ENCODE measurements around the gene SOWAHC. TPM values are rescaled to one million over a fixed set of nuclear protein-coding genes. Genes with fewer than 3 reads are reported as not detected.

The SOWAHC gene
- total and polyA plus RNA-seq, 2 of the 13 experiments (the other 11 are each of a cell fraction or from before 2014, with no cell fraction given) = 21.2 to 22.5 TPM

DNA sequence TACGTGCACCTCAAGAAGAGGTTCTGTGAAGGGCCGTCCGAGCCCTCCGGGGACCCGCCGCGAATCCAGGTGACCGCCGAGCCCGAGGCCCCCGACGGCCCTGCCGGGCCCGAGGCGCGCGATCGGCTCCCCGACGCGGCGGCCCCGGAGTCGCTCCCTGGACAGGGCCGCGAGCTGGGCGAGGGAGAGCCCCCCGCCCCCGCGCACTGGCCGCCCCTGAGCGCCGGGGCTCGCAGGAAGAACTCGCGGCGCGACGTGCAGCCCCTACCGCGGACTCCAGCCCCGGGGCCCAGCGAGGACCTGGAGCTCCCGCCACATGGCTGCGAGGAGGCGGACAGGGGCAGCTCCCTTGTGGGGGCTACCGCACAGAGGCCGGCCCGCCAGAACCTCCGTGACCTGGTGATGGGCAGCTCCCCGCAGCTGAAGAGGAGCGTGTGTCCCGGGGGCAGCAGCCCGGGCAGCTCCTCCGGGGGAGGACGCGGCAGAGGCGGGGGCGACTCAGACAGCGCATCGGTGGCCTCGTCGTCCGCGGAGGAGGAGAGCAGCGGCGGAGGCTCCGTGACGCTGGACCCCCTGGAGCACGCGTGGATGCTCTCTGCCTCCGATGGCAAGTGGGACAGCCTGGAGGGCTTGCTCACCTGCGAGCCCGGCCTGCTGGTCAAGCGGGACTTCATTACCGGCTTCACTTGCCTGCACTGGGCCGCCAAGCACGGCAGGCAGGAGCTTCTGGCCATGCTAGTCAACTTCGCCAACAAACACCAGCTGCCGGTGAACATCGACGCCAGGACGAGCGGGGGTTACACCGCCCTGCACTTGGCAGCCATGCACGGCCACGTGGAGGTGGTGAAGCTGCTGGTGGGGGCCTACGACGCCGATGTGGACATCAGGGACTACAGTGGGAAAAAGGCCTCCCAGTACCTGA is 812 bp downstream of the SOWAHC start (continued):
- TF ChIP-seq RFX5 (IDR thresholded peaks at IDR 0.05; ENCODE audit: low read depth, low read length) = no peak
- TF ChIP-seq ZNF605 (CRISPR knock-in tag; IDR thresholded peaks at IDR 0.05) = 0 out of 2 replicates have a peak, but pooled peaks have one; percentile 35
- TF ChIP-seq HNF4A (CRISPR knock-in tag; IDR thresholded peaks at IDR 0.05) = peak; percentile 6; the same call in 1 of the 2 replicates
- TF ChIP-seq NAIF1 (CRISPR knock-in tag; IDR thresholded peaks at IDR 0.05; ENCODE audit: borderline replicate concordance) = peak; percentile 31; the same call in 1 of the 2 replicates
- peak; percentile 8 for TF ChIP-seq SAP130 (CRISPR knock-in tag; IDR thresholded peaks at IDR 0.05; ENCODE audit: low read depth)
- TF ChIP-seq, protein P1, sequence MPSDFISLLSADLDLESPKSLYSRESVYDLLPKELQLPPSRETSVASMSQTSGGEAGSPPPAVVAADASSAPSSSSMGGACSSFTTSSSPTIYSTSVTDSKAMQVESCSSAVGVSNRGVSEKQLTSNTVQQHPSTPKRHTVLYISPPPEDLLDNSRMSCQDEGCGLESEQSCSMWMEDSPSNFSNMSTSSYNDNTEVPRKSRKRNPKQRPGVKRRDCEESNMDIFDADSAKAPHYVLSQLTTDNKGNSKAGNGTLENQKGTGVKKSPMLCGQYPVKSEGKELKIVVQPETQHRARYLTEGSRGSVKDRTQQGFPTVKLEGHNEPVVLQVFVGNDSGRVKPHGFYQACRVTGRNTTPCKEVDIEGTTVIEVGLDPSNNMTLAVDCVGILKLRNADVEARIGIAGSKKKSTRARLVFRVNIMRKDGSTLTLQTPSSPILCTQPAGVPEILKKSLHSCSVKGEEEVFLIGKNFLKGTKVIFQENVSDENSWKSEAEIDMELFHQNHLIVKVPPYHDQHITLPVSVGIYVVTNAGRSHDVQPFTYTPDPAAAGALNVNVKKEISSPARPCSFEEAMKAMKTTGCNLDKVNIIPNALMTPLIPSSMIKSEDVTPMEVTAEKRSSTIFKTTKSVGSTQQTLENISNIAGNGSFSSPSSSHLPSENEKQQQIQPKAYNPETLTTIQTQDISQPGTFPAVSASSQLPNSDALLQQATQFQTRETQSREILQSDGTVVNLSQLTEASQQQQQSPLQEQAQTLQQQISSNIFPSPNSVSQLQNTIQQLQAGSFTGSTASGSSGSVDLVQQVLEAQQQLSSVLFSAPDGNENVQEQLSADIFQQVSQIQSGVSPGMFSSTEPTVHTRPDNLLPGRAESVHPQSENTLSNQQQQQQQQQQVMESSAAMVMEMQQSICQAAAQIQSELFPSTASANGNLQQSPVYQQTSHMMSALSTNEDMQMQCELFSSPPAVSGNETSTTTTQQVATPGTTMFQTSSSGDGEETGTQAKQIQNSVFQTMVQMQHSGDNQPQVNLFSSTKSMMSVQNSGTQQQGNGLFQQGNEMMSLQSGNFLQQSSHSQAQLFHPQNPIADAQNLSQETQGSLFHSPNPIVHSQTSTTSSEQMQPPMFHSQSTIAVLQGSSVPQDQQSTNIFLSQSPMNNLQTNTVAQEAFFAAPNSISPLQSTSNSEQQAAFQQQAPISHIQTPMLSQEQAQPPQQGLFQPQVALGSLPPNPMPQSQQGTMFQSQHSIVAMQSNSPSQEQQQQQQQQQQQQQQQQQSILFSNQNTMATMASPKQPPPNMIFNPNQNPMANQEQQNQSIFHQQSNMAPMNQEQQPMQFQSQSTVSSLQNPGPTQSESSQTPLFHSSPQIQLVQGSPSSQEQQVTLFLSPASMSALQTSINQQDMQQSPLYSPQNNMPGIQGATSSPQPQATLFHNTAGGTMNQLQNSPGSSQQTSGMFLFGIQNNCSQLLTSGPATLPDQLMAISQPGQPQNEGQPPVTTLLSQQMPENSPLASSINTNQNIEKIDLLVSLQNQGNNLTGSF (CRISPR knock-in tag; IDR thresholded peaks at IDR 0.05) = peak; percentile 34; the same call in 1 of the 2 replicates
- no peak; the same call in 1 of the 2 replicates for TF ChIP-seq ETV5 (CRISPR knock-in tag; IDR thresholded peaks at IDR 0.05; ENCODE audit: borderline replicate concordance)
- TF ChIP-seq ISX (CRISPR knock-in tag; conservative IDR thresholded peaks at IDR 0.05) = no peak
- peak; percentile 54; the same call in 1 of the 2 replicates for TF ChIP-seq CAMTA2 (CRISPR knock-in tag; IDR thresholded peaks at IDR 0.05; ENCODE audit: borderline replicate concordance)
- TF ChIP-seq, protein P2, sequence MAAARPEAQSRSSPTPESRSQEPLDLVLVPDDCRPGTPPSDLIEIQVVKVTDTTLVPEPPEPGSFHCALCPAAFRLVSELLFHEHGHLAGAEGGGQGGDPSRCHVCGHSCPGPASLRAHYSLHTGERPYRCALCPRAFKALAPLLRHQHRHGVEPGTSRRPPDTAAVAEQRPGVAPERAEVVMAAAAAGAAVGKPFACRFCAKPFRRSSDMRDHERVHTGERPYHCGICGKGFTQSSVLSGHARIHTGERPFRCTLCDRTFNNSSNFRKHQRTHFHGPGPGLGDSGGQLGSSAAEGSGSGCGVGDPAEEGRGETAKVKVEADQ (CRISPR knock-in tag; IDR thresholded peaks at IDR 0.05; ENCODE audit: borderline replicate concordance) = no peak
- peak; percentile 96; the same call in 1 of the 2 replicates for TF ChIP-seq ZNF761 (CRISPR knock-in tag; conservative IDR thresholded peaks at IDR 0.05)
- TF ChIP-seq ZNF562 (CRISPR knock-in tag; IDR thresholded peaks at IDR 0.05; ENCODE audit: borderline replicate concordance) = no peak
- TF ChIP-seq ZZZ3 (CRISPR knock-in tag; IDR thresholded peaks at IDR 0.05; ENCODE audit: borderline replicate concordance) = peak; percentile 70
- TF ChIP-seq ZNF530 (CRISPR knock-in tag; IDR thresholded peaks at IDR 0.05; ENCODE audit: low read depth) = no peak
- TF ChIP-seq SMC3 (IDR thresholded peaks at IDR 0.05; ENCODE audit: low read length) = no peak
- TF ChIP-seq GTF2F1 (IDR thresholded peaks at IDR 0.05; ENCODE audit: low read length) = no peak
- TF ChIP-seq DMAP1 (CRISPR knock-in tag; IDR thresholded peaks at IDR 0.05) = peak; percentile 90
- TF ChIP-seq SP5 (CRISPR knock-in tag; IDR thresholded peaks at IDR 0.05; ENCODE audit: borderline replicate concordance, low read depth) = no peak
- no peak for TF ChIP-seq FOXK1 (CRISPR knock-in tag; IDR thresholded peaks at IDR 0.05; ENCODE audit: borderline replicate concordance, low read depth)
- 0 out of 2 replicates have a peak, but pooled peaks have one; percentile 85 for TF ChIP-seq ZNF556 (CRISPR knock-in tag; IDR thresholded peaks at IDR 0.05; ENCODE audit: borderline replicate concordance)
- TF ChIP-seq ZKSCAN5 (CRISPR knock-in tag; IDR thresholded peaks at IDR 0.05) = no peak
- no peak for TF ChIP-seq MAZ (IDR thresholded peaks at IDR 0.05; ENCODE audit: borderline replicate concordance, low read depth, low read length)
- TF ChIP-seq MAZ (CRISPR knock-in tag; IDR thresholded peaks at IDR 0.05; ENCODE audit: low read depth) = no peak; the same call in 1 of the 2 replicates
- no peak for TF ChIP-seq IKZF1 (IDR thresholded peaks at IDR 0.05)
- TF ChIP-seq ZNF629 (CRISPR knock-in tag; conservative IDR thresholded peaks at IDR 0.05) = no peak
